A673 (cell line): ENCODE results near the gene TAF1C. TPM values are rescaled to one million over a fixed set of nuclear protein-coding genes. Genes with fewer than 3 reads are reported as not detected.

ENCODE experiments used
- BruUV-seq: library from RNA; stranded (reverse); fragments of 400-500 nt; replicated peaks from 2 replicates; lab custom pipeline; 2021; lab: Mats Ljungman, UMichigan
- CTCF ChIA-PET: fragments of 300-600 bp; sonication (Branson Sonifier 250); formaldehyde crosslinking; loops from one replicate; lab custom pipeline; 2022; ENCODE audit warnings: antibody characterized with exemption; lab: Charles Lee
- POLR2A ChIA-PET: fragments of 300-600 bp; sonication (Branson Sonifier 250); formaldehyde crosslinking; loops from one replicate; lab custom pipeline; 2022; ENCODE audit warnings: antibody characterized with exemption; ENCODE audit not compliant: low non-redundant PET; lab: Charles Lee
- DNase-seq: peaks from one replicate; pipeline ENCODE4 v3.0.0-alpha.2; 2015; ENCODE audit warnings: low spot score
- H3K27ac ChIP-seq: fragments of 200-600 bp; sonication (generic); 2 replicates; pipeline ENCODE4 v1.5.1; 2016; ENCODE audit warnings: mixed run types, low read depth, mild to moderate bottlenecking, mixed read lengths, antibody characterized with exemption, low read length; ENCODE audit not compliant: poor library complexity, severe bottlenecking
- H3K27me3 ChIP-seq: fragments of 200-600 bp; sonication (generic); replicated peaks from 2 replicates; pipeline ENCODE4 v1.6.1; 2017; ENCODE audit warnings: mixed run types, low read depth, mild to moderate bottlenecking, mixed read lengths, antibody characterized with exemption, low read length; ENCODE audit not compliant: insufficient read depth, poor library complexity
- H3K36me3 ChIP-seq: fragments of 200-600 bp; sonication (generic); 2 replicates; pipeline ENCODE4 v1.6.1; 2016; ENCODE audit warnings: mixed run types, mild to moderate bottlenecking, mixed read lengths, antibody characterized with exemption, low read length; ENCODE audit not compliant: insufficient read depth, poor library complexity, severe bottlenecking
- H3K4me1 ChIP-seq: fragments of 200-600 bp; sonication (generic); 2 replicates; pipeline ENCODE4 v1.6.1; 2017; ENCODE audit warnings: mixed run types, mild to moderate bottlenecking, mixed read lengths, antibody characterized with exemption, low read length; ENCODE audit not compliant: insufficient read depth, poor library complexity, severe bottlenecking
- H3K4me3 ChIP-seq: fragments of 200-600 bp; sonication (generic); 2 replicates; pipeline ENCODE4 v1.5.1; 2016; ENCODE audit warnings: low read depth, mixed run types, mild to moderate bottlenecking, mixed read lengths, low read length; ENCODE audit not compliant: poor library complexity, severe bottlenecking
- H3K9me3 ChIP-seq: fragments of 200-600 bp; sonication (generic); 2 replicates; pipeline ENCODE4 v1.6.1; 2016; ENCODE audit warnings: mixed run types, low read depth, mild to moderate bottlenecking, mixed read lengths, antibody characterized with exemption, low read length; ENCODE audit not compliant: poor library complexity, severe bottlenecking
- EZH2 ChIP-seq: fragments of 200-600 bp; sonication (generic); IDR thresholded peaks from 2 replicates; pipeline ENCODE4 v1.6.1; 2017; ENCODE audit warnings: borderline replicate concordance, low read depth, mild to moderate bottlenecking, mixed read lengths, antibody characterized with exemption, low read length; ENCODE audit not compliant: poor library complexity, severe bottlenecking
- intact Hi-C: fragments of 100-400 bp; cut with micrococcal nuclease; formaldehyde crosslinking; loops from one replicate; pipeline ENCODE4 v1.10.0; 2022; ENCODE audit not compliant: unreplicated experiment
- total RNA-seq: library from RNA; stranded (reverse); gene quantifications from 2 replicates; pipeline ENCODE4 v1.2.3, GENCODE V29; 2021
- TF ChIP-seq, protein P1 (sequence below): fragments of 300-800, 200-600 bp; sonication (generic); conservative IDR thresholded peaks from 2 replicates; pipeline ENCODE4 v1.5.1; 2017; ENCODE audit warnings: low read depth, mild to moderate bottlenecking, antibody characterized with exemption, low read length, moderate library complexity, mixed read lengths

Gene TAF1C
- total RNA-seq, 1 experiment from 2014 or later: 58.4 TPM

- ChIA-PET CTCF (no interaction called here), POLR2A (no interaction called here)
- Histone ChIP-seq H3K27me3 (peaks cover 28% of the 10 kb centered on the region), H3K9me3 (no peaks in the 10 kb centered on the region), H3K36me3 (no peaks in the 10 kb centered on the region), H3K27ac (no peak overlapping the region), H3K4me1 (no peaks in the 10 kb centered on the region), H3K4me3 (no peak overlapping the region)
- no peak for DNase-seq
- intact Hi-C loops: no loop called here
- TF ChIP-seq EZH2: no peak
- TF ChIP-seq, protein P1, sequence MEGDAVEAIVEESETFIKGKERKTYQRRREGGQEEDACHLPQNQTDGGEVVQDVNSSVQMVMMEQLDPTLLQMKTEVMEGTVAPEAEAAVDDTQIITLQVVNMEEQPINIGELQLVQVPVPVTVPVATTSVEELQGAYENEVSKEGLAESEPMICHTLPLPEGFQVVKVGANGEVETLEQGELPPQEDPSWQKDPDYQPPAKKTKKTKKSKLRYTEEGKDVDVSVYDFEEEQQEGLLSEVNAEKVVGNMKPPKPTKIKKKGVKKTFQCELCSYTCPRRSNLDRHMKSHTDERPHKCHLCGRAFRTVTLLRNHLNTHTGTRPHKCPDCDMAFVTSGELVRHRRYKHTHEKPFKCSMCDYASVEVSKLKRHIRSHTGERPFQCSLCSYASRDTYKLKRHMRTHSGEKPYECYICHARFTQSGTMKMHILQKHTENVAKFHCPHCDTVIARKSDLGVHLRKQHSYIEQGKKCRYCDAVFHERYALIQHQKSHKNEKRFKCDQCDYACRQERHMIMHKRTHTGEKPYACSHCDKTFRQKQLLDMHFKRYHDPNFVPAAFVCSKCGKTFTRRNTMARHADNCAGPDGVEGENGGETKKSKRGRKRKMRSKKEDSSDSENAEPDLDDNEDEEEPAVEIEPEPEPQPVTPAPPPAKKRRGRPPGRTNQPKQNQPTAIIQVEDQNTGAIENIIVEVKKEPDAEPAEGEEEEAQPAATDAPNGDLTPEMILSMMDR: no peak
- no TSS peak for BruUV-seq
These were observed 25.8 kb downstream of the TAF1C start for GRCh38 chr16:84161037-84161436.

DNA sequence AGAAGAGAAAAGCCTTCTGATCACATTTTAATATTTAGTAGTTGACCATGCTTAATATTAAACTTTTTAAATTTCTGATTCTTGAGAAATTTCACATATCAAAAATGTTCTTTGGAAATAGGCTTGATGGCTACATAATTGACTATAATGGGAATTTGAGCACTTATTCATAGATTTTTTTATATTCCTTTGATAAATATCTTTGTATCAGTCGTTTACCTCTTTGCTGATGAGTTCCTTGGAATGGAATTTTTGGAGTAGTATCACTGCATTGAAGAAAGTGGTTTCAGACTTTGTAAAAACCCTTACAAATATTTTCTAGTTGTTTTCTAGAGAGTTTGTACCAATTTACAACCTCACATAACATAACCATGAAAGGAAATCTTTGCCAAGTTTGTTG is 27.1 kb downstream of the TAF1C start:
- Histone ChIP-seq H3K9me3 (no peaks in the 10 kb centered on the region), H3K36me3 (no peaks in the 10 kb centered on the region), H3K4me3 (no peak overlapping the region), H3K27ac (no peak overlapping the region), H3K4me1 (no peaks in the 10 kb centered on the region), H3K27me3 (peaks cover 28% of the 10 kb centered on the region)
- POLR2A ChIA-PET: no interaction called here
- BruUV-seq: no TSS peak
- intact Hi-C loops: no loop called here
- TF ChIP-seq, protein P1: no peak
- CTCF ChIA-PET: no interaction called here
- no peak for DNase-seq

DNA sequence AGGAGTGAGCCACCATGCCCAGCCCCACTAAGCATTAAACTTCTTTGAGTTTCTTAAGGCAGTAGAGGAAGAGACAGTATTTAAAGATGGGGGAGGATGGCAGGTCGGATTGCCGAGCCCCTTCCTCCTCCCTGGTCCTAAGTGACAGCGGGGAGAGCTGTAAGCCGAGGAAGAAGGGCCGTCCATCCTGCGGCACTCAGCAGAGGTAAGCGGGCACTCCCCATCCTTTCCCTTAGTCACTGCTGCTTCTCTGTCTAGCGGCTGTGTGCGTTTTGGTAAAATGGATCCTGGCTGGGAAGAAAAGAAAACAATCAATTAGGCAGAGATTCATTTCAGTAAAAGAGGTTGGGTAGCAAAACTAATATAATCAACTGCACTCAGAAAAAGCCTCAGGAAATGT is 27.9 kb downstream of the TAF1C start:
- no peak overlapping the region for H3K4me3 ChIP-seq
- H3K9me3 ChIP-seq: no peaks in the 10 kb centered on the region
- DNase-seq: no peak
- peaks cover 23% of the 10 kb centered on the region for H3K27me3 ChIP-seq
- TF ChIP-seq, protein P1: no peak
- no peak for TF ChIP-seq EZH2
- POLR2A ChIA-PET: no interaction called here
- no peak overlapping the region for H3K27ac ChIP-seq
- H3K4me1 ChIP-seq: no peaks in the 10 kb centered on the region
- BruUV-seq: no TSS peak
- intact Hi-C loops: no loop called here
- no peaks in the 10 kb centered on the region for H3K36me3 ChIP-seq
- CTCF ChIA-PET: no interaction called here
